ENCODE measurements around the gene GLIS2. TPM values are rescaled to one million over a fixed set of nuclear protein-coding genes. Genes with fewer than 3 reads are reported as not detected.
A peak's percentile ranks its signal among the peaks of the same experiment; 100 is the strongest.

Gene GLIS2
- total and polyA plus RNA-seq, 10 of the 15 experiments (the other 5 are each of a cell fraction or from before 2014, with no cell fraction given): 0.03 to 0.64 (median 0.18) TPM; not detected in 4

GRCh38 chr16:4381935-4382794, 66.3 kb downstream of the GLIS2 start:
- ChIA-PET SMC1A (ENCODE audit: uncharacterized antibody, unreplicated experiment) (no interaction called here), RAD21 (ENCODE audit: unreplicated experiment) (no interaction called here), POLR2A (no interaction called here), CTCF (interaction anchor here (0.6 kb wide), 1 partner anchor 21 kb away, joined by 3 read pairs; no protein-coding TSS in a partner anchor)
- H3K4me2 ChIP-seq (ENCODE audit: control insufficient read depth, insufficient read depth): no peak overlapping the region
- no TSS peak for BruUV-seq (replicated peaks)
- H3K36me3 ChIP-seq (ENCODE audit: control insufficient read depth in 2 of 2, insufficient read depth in 2 of 2, low read length in 1 of 2): peaks cover 0 to 11% of the 10 kb centered on the region in 2 experiments; a peak in 3 of 4 replicates
- no peaks in the 10 kb centered on the region for H3K4me1 ChIP-seq (ENCODE audit: control insufficient read depth, insufficient read depth, low read length)
- no peak overlapping the region for H3K4me3 ChIP-seq
- FAIRE-seq: no peak
- TF ChIP-seq, protein P1, sequence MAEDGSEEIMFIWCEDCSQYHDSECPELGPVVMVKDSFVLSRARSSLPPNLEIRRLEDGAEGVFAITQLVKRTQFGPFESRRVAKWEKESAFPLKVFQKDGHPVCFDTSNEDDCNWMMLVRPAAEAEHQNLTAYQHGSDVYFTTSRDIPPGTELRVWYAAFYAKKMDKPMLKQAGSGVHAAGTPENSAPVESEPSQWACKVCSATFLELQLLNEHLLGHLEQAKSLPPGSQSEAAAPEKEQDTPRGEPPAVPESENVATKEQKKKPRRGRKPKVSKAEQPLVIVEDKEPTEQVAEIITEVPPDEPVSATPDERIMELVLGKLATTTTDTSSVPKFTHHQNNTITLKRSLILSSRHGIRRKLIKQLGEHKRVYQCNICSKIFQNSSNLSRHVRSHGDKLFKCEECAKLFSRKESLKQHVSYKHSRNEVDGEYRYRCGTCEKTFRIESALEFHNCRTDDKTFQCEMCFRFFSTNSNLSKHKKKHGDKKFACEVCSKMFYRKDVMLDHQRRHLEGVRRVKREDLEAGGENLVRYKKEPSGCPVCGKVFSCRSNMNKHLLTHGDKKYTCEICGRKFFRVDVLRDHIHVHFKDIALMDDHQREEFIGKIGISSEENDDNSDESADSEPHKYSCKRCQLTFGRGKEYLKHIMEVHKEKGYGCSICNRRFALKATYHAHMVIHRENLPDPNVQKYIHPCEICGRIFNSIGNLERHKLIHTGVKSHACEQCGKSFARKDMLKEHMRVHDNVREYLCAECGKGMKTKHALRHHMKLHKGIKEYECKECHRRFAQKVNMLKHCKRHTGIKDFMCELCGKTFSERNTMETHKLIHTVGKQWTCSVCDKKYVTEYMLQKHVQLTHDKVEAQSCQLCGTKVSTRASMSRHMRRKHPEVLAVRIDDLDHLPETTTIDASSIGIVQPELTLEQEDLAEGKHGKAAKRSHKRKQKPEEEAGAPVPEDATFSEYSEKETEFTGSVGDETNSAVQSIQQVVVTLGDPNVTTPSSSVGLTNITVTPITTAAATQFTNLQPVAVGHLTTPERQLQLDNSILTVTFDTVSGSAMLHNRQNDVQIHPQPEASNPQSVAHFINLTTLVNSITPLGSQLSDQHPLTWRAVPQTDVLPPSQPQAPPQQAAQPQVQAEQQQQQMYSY (CRISPR knock-in tag; IDR thresholded peaks at IDR 0.05): no peak
- TF ChIP-seq POLR2A (IDR thresholded peaks at IDR 0.05; ENCODE audit: low read depth, low read length): peak; percentile 65
- WGBS (ENCODE audit: insufficient coverage, insufficient replicate concordance, low lambda C conversion rate, missing lambda C conversion rate): 98% methylated on average over 53 of the region's 55 CpGs
- intact Hi-C loops (cut with micrococcal nuclease; ENCODE audit: unreplicated experiment): no loop called here
- H4K20me1 ChIP-seq (ENCODE audit: control insufficient read depth, insufficient read depth): no peaks in the 10 kb centered on the region
- no peak for DNase-seq (ENCODE audit: low read depth, low spot score)
- H3K27ac ChIP-seq (ENCODE audit: control insufficient read depth, insufficient read depth): no peak overlapping the region
- in situ Hi-C loops (cut with MboI): no loop called here
- ATAC-seq: no peak
- H3K27me3 ChIP-seq (replicated peaks in 1 of 2; ENCODE audit: control insufficient read depth in 2 of 2, insufficient read depth in 2 of 2, low read length in 1 of 2): no peaks in the 10 kb centered on the region
- H3K9me3 ChIP-seq (replicated peaks; ENCODE audit: control insufficient read depth, insufficient read depth, low read length): no peaks in the 10 kb centered on the region
- H3K79me2 ChIP-seq (ENCODE audit: control insufficient read depth, insufficient read depth, low read length): no peaks in the 10 kb centered on the region
- H3K9ac ChIP-seq (ENCODE audit: control insufficient read depth, insufficient read depth, low read length): no peak overlapping the region
- H2AFZ ChIP-seq (ENCODE audit: control insufficient read depth, low read depth, low read length): no peak overlapping the region
